Measurements from ENCODE around the gene ZFAND3.

- TF ChIP-seq, protein P1, sequence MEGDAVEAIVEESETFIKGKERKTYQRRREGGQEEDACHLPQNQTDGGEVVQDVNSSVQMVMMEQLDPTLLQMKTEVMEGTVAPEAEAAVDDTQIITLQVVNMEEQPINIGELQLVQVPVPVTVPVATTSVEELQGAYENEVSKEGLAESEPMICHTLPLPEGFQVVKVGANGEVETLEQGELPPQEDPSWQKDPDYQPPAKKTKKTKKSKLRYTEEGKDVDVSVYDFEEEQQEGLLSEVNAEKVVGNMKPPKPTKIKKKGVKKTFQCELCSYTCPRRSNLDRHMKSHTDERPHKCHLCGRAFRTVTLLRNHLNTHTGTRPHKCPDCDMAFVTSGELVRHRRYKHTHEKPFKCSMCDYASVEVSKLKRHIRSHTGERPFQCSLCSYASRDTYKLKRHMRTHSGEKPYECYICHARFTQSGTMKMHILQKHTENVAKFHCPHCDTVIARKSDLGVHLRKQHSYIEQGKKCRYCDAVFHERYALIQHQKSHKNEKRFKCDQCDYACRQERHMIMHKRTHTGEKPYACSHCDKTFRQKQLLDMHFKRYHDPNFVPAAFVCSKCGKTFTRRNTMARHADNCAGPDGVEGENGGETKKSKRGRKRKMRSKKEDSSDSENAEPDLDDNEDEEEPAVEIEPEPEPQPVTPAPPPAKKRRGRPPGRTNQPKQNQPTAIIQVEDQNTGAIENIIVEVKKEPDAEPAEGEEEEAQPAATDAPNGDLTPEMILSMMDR (IDR thresholded peaks at IDR 0.05): no peak
- no peak for TF ChIP-seq POLR2A (IDR thresholded peaks at IDR 0.05)
- no peak for TF ChIP-seq POLR2AphosphoS5 (IDR thresholded peaks at IDR 0.05)
Observed at GRCh38 chr6:37942606-37943376, 123.3 kb downstream of the ZFAND3 start.
